DMS79 (cell line): ENCODE data around the gene CALU.

Experiments used
- DNase-seq: peaks from one replicate; lab custom pipeline; 2025; lab: John Stamatoyannopoulos, UW

Gene CALU

GRCh38 chr7:128739048-128739962 is at the start of gene CALU:
CALU (plus strand) TSS chr7:128739359; CDS start chr7:128748584, 9,225 bp downstream.
- DNase-seq, result peak; percentile 92

GRCh38 chr7:128691227-128691626 is 47.9 kb upstream of the CALU start:
- no peak for DNase-seq

GRCh38 chr7:128692623-128693270 is 46.4 kb upstream of the CALU start:
- no peak for DNase-seq

- no peak for DNase-seq
These were observed 45.7 kb upstream of the CALU start for GRCh38 chr7:128693373-128694015.

GRCh38 chr7:128694738-128695137 is 44.4 kb upstream of the CALU start:
- no peak for DNase-seq

GRCh38 chr7:128697302-128697905 is 41.8 kb upstream of the CALU start:
- no peak for DNase-seq

- DNase-seq, result no peak
These were observed 39.9 kb upstream of the CALU start for GRCh38 chr7:128699196-128699712.

- DNase-seq, result no peak
These were observed 39.3 kb upstream of the CALU start for GRCh38 chr7:128699895-128700294.

GRCh38 chr7:128701062-128701785 is 37.9 kb upstream of the CALU start:
- no peak for DNase-seq

GRCh38 chr7:128703609-128704241 is 35.4 kb upstream of the CALU start:
- DNase-seq, result no peak

GRCh38 chr7:128705891-128706333 is 33.2 kb upstream of the CALU start:
- no peak for DNase-seq

- no peak for DNase-seq
These were observed 31.4 kb upstream of the CALU start for GRCh38 chr7:128707752-128708151.

GRCh38 chr7:128708235-128708634 is 30.9 kb upstream of the CALU start:
- DNase-seq, result no peak

- DNase-seq, result no peak
These were observed 30.3 kb upstream of the CALU start for GRCh38 chr7:128708824-128709223.

GRCh38 chr7:128710481-128710880 is 28.7 kb upstream of the CALU start:
- no peak for DNase-seq

GRCh38 chr7:128713794-128714193 is 25.4 kb upstream of the CALU start:
- DNase-seq, result no peak

- no peak for DNase-seq
These were observed 24.3 kb upstream of the CALU start for GRCh38 chr7:128714701-128715495.

GRCh38 chr7:128718967-128719642 is 20.1 kb upstream of the CALU start:
- DNase-seq, result no peak

- no peak for DNase-seq
These were observed 17.8 kb upstream of the CALU start for GRCh38 chr7:128721376-128721775.
